Measurements from ENCODE around the gene HLA-F. TPM values are rescaled to one million over a fixed set of nuclear protein-coding genes. Genes with fewer than 3 reads are reported as not detected.

HLA-F gene
- total RNA-seq, 1 donor from 2014 or later, result not detected

DNA sequence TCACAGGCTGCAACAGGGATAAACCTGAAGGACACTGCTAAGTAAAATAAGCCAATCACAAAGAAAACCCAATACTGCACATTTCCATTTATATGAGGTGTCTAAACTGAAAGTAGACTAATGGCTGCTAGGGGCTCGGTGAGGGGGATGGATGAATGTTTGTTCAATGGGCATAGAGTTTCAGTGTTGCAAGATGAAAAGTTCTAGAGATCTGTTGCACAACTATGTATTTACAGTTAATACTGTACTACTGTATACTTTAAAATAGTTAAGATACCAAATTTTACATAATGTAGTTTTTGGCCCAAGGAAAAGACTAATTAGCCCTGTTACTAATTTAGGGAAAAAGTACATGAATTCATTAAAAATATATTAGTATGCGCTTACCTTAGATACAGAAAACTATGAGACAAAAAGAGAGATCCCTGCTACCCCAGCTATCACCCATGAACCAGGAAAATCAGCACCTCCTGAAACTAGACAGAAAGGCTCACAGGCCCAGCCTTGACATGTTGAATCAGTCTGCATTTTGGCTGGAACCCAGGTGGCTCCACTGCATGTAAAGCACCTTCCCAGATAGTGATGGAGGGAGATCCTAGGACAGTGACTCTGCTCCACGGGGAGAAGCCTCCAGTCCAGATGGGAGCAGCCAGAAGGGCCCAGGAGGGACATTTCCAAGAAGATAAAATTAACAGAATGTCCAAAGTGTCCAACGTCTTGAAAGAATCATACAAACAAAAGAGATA lies 16.1 kb downstream of the HLA-F start:
- peaks cover 75% of the 10 kb centered on the region for H3K27me3 Mint-ChIP-seq
- H3K4me1 Mint-ChIP-seq (ENCODE audit: low read depth), result no peaks in the 10 kb centered on the region
- no peak overlapping the region for H3K27ac Mint-ChIP-seq
- H3K9me3 Mint-ChIP-seq (ENCODE audit: low read depth), result no peaks in the 10 kb centered on the region
- H3K36me3 Mint-ChIP-seq (ENCODE audit: insufficient read depth), result no peaks in the 10 kb centered on the region
- TF ChIP-seq CTCF (IDR thresholded peaks at IDR 0.05; ENCODE audit: unreplicated experiment), result no peak
- DNase-seq (ENCODE audit: low spot score, unreplicated experiment), result no peak
- no peak overlapping the region for H3K4me3 Mint-ChIP-seq (ENCODE audit: low read depth)

- no peak for DNase-seq (ENCODE audit: low spot score, unreplicated experiment)
- no peaks in the 10 kb centered on the region for H3K9me3 Mint-ChIP-seq (ENCODE audit: low read depth)
- H3K36me3 Mint-ChIP-seq (ENCODE audit: insufficient read depth), result no peaks in the 10 kb centered on the region
- no peak for TF ChIP-seq CTCF (IDR thresholded peaks at IDR 0.05; ENCODE audit: unreplicated experiment)
- peaks cover 75% of the 10 kb centered on the region for H3K27me3 Mint-ChIP-seq
- no peak overlapping the region for H3K27ac Mint-ChIP-seq
- H3K4me3 Mint-ChIP-seq (ENCODE audit: low read depth), result no peak overlapping the region
- H3K4me1 Mint-ChIP-seq (ENCODE audit: low read depth), result no peaks in the 10 kb centered on the region
These were observed 16.6 kb downstream of the HLA-F start for GRCh38 chr6:29739882-29740261.

GRCh38 chr6:29741592-29741991 lies 18.4 kb downstream of the HLA-F start:
- Mint-ChIP-seq H3K27ac (no peak overlapping the region), H3K27me3 (peaks cover 80% of the 10 kb centered on the region), H3K36me3 (ENCODE audit: insufficient read depth) (no peaks in the 10 kb centered on the region), H3K4me3 (ENCODE audit: low read depth) (no peak overlapping the region), H3K4me1 (ENCODE audit: low read depth) (no peaks in the 10 kb centered on the region), H3K9me3 (ENCODE audit: low read depth) (no peaks in the 10 kb centered on the region)
- no peak for DNase-seq (ENCODE audit: low spot score, unreplicated experiment)
- no peak for TF ChIP-seq CTCF (IDR thresholded peaks at IDR 0.05; ENCODE audit: unreplicated experiment)

DNA sequence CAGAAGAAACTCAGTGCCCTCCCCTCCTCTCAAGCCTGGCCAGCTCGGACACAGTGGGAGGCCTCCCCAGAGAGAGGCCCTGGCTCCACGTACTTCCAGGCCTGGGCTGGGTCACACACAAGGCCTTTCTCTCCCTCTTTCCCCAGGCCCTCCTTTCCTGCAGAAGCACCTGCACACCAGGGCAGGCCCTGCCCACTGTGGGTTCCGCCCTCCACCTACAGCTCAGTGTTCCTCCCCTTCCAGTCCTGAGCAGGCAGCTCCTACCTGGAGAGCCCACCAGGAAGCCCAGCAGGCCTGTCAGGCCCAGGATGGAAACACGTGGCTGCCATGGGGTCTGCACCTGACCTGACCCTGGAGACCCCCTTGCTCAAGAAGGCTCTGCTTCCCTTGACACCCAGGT lies 18.9 kb downstream of the HLA-F start:
- Mint-ChIP-seq H3K4me1 (ENCODE audit: low read depth) (no peaks in the 10 kb centered on the region), H3K36me3 (ENCODE audit: insufficient read depth) (no peaks in the 10 kb centered on the region), H3K4me3 (ENCODE audit: low read depth) (no peak overlapping the region), H3K9me3 (ENCODE audit: low read depth) (no peaks in the 10 kb centered on the region), H3K27me3 (peaks cover 80% of the 10 kb centered on the region), H3K27ac (no peak overlapping the region)
- no peak for TF ChIP-seq CTCF (IDR thresholded peaks at IDR 0.05; ENCODE audit: unreplicated experiment)
- DNase-seq (ENCODE audit: low spot score, unreplicated experiment), result no peak

DNA sequence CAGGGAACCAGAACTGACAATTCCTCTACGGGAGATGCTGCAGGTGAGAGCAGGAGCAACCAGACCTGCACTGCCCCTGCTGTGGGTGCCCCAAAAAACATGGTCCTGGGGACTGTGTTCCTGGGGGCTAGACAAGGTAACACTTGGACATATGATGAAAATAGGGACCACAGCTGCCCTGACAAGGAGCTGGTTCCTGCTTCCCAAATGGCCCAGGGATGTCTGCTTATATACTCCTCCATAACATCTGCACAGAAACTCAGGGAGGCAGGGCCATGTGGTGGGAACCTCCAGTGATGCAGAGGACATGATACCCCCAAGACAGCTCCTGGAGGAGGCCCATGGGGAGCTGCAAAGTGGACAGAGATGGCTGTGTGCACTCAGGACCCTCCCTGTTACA lies 19.8 kb downstream of the HLA-F start:
- Mint-ChIP-seq H3K36me3 (ENCODE audit: insufficient read depth) (no peaks in the 10 kb centered on the region), H3K27me3 (peaks cover 85% of the 10 kb centered on the region), H3K9me3 (ENCODE audit: low read depth) (no peaks in the 10 kb centered on the region), H3K4me1 (ENCODE audit: low read depth) (no peaks in the 10 kb centered on the region), H3K4me3 (ENCODE audit: low read depth) (no peak overlapping the region), H3K27ac (no peak overlapping the region)
- no peak for TF ChIP-seq CTCF (IDR thresholded peaks at IDR 0.05; ENCODE audit: unreplicated experiment)
- no peak for DNase-seq (ENCODE audit: low spot score, unreplicated experiment)

Measured in progenitor cell of endocrine pancreas (in vitro differentiated cells).